ENCODE measurements around the gene P4HA2. TPM values are rescaled to one million over a fixed set of nuclear protein-coding genes. Genes with fewer than 3 reads are reported as not detected.

P4HA2 gene
- total RNA-seq, 1 experiment from 2014 or later = 43.6 TPM

DNA sequence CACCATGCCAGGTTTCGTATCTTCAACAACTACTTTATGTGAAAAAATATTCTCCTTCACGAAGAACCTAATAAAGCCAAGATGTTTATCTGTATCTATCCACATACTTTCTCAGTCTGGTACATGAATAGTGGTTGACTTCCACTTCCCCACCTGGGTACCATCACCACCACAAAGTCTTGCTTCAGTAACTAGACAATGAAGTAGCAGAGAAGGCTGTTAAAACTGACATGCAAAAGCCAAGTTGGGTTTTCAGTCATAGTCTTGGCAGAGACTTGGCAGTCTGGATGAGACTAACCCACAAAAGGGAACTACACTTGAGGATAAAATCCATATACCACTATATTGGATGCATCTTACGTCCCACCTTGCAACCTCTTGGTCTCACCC, 5.0 kb downstream of the P4HA2 start:
- Histone ChIP-seq H3K9me3 (ENCODE audit: low read length) (no peaks in the 10 kb centered on the region), H3K9me2 (replicated peaks; ENCODE audit: low read length) (no peaks in the 10 kb centered on the region), H4K20me1 (ENCODE audit: low read length) (no peaks in the 10 kb centered on the region), H3K4me2 (ENCODE audit: low read length) (no peak overlapping the region), H3K79me2 (ENCODE audit: low read length) (peaks cover 59% of the 10 kb centered on the region), H3K27me3 (ENCODE audit: low read length) (no peaks in the 10 kb centered on the region), H2AFZ (ENCODE audit: low read length) (no peak overlapping the region), H3K36me3 (ENCODE audit: low read depth, low read length) (no peaks in the 10 kb centered on the region), H3K4me3 (ENCODE audit: low read length) (no peak overlapping the region), H3K27ac (ENCODE audit: low read length) (no peak overlapping the region), H3F3A (ENCODE audit: low read length, unreplicated experiment) (no peaks in the 10 kb centered on the region), H3K4me1 (ENCODE audit: insufficient read depth, low read length) (peaks cover 20% of the 10 kb centered on the region), H3K9ac (ENCODE audit: low read length) (no peak overlapping the region)
- BruUV-seq (replicated peaks) = no TSS peak
- TF ChIP-seq EZH2 (IDR thresholded peaks at IDR 0.05; ENCODE audit: low read length, unreplicated experiment) = no peak
- CTCF ChIA-PET = no interaction called here
- ATAC-seq (no peak), DNase-seq (no peak)
- POLR2A ChIA-PET (ENCODE audit: unreplicated experiment) = no interaction called here
- intact Hi-C loops (cut with micrococcal nuclease) = no loop called here

DNA sequence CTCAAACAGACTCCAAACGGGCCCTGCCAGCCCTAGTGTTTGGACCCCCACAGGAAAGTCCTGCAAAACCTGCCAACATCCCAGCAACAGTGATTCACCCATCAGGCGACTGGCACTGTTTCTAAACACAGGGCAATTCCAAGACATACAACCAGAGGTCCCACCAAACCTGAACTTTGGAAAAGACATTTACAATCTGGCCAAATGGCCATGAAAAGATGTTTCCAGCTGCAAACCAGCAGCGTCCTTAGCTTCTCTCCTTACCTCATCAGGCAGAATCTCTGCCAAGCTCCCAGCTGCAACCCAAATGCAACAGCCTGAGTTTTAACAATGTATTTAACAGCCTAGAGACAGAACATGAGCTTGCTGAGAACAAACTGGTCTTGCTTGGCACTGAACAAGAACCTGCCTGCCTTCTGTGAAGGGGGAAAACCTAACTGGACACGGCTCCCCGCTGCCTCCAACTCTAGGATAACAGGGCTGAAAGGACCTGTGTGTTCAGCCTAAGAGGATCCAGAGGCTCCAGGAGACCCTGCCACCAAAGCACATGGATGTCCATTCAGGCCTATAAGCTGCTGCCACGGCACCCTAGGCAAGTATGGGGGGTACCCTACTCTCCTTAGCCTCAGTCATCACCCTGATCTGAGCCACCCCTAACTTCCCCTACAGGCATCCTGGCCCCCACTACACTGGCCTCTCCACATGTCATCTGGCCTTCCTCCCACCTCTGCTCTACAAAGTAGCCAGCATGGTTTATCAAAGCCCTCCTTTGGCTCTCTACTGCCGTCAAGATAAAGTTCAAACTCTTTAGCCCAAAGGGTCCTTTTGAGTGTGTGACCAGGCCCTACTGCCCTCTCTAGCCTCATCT, 5.6 kb downstream of the P4HA2 start:
- no peaks in the 10 kb centered on the region for H3K27me3 ChIP-seq (ENCODE audit: low read length)
- DNase-seq (no peak), ATAC-seq (no peak)
- H3K79me2 ChIP-seq (ENCODE audit: low read length) = peaks cover 57% of the 10 kb centered on the region
- intact Hi-C loops (cut with micrococcal nuclease) = no loop called here
- H3K4me1 ChIP-seq (ENCODE audit: insufficient read depth, low read length) = peaks cover 19% of the 10 kb centered on the region
- H3K36me3 ChIP-seq (ENCODE audit: low read depth, low read length) = no peaks in the 10 kb centered on the region
- no peak overlapping the region for H3K9ac ChIP-seq (ENCODE audit: low read length)
- H3F3A ChIP-seq (ENCODE audit: low read length, unreplicated experiment) = no peaks in the 10 kb centered on the region
- no peak for TF ChIP-seq EZH2 (IDR thresholded peaks at IDR 0.05; ENCODE audit: low read length, unreplicated experiment)
- TF ChIP-seq EZH2phosphoT487 (IDR thresholded peaks at IDR 0.05; ENCODE audit: borderline replicate concordance, low read length) = no peak
- TF ChIP-seq, protein P1, sequence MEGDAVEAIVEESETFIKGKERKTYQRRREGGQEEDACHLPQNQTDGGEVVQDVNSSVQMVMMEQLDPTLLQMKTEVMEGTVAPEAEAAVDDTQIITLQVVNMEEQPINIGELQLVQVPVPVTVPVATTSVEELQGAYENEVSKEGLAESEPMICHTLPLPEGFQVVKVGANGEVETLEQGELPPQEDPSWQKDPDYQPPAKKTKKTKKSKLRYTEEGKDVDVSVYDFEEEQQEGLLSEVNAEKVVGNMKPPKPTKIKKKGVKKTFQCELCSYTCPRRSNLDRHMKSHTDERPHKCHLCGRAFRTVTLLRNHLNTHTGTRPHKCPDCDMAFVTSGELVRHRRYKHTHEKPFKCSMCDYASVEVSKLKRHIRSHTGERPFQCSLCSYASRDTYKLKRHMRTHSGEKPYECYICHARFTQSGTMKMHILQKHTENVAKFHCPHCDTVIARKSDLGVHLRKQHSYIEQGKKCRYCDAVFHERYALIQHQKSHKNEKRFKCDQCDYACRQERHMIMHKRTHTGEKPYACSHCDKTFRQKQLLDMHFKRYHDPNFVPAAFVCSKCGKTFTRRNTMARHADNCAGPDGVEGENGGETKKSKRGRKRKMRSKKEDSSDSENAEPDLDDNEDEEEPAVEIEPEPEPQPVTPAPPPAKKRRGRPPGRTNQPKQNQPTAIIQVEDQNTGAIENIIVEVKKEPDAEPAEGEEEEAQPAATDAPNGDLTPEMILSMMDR (conservative IDR thresholded peaks at IDR 0.05; ENCODE audit: low read depth, low read length) = no peak
- no peak overlapping the region for H3K4me2 ChIP-seq (ENCODE audit: low read length)
- no peak overlapping the region for H3K27ac ChIP-seq (ENCODE audit: low read length)
- ChIA-PET POLR2A (ENCODE audit: unreplicated experiment) (no interaction called here), CTCF (interaction anchor here (0.7 kb wide), 1 partner anchor 33 kb away, joined by 3 read pairs; no protein-coding TSS in a partner anchor)
- H3K4me3 ChIP-seq (ENCODE audit: low read length) = no peak overlapping the region
- no peaks in the 10 kb centered on the region for H3K9me2 ChIP-seq (replicated peaks; ENCODE audit: low read length)
- no peaks in the 10 kb centered on the region for H3K9me3 ChIP-seq (ENCODE audit: low read length)
- no peak overlapping the region for H2AFZ ChIP-seq (ENCODE audit: low read length)
- no peaks in the 10 kb centered on the region for H4K20me1 ChIP-seq (ENCODE audit: low read length)
- no TSS peak for BruUV-seq (replicated peaks)

DNA sequence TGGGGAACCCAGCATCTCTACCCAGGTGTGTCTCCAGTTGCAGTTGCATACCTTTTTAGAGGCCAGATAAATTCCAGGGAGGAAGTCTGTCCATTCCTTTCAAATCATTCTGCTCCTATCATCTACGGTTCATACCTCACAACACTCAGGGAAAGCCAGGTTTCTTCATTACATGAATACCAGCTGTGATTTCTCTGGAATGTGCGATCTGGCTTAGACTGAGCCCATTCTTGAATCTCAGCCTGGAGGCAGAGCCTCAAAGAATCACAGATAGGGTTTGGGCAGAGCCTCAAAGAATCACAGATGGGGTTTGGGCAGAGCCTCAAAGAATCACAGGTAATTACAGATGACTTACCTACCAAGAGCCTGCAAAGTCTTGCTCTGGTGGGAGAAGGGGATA, 7.2 kb downstream of the P4HA2 start:
- Histone ChIP-seq H3K4me2 (ENCODE audit: low read length) (no peak overlapping the region), H3K27me3 (ENCODE audit: low read length) (no peaks in the 10 kb centered on the region), H3K79me2 (ENCODE audit: low read length) (peaks cover 42% of the 10 kb centered on the region), H4K20me1 (ENCODE audit: low read length) (no peaks in the 10 kb centered on the region), H3K9me3 (ENCODE audit: low read length) (no peaks in the 10 kb centered on the region), H3K4me1 (ENCODE audit: insufficient read depth, low read length) (peaks cover 9% of the 10 kb centered on the region), H3K9ac (ENCODE audit: low read length) (no peak overlapping the region), H3K9me2 (replicated peaks; ENCODE audit: low read length) (no peaks in the 10 kb centered on the region), H3F3A (ENCODE audit: low read length, unreplicated experiment) (no peaks in the 10 kb centered on the region), H3K4me3 (ENCODE audit: low read length) (no peak overlapping the region), H3K27ac (ENCODE audit: low read length) (no peak overlapping the region), H2AFZ (ENCODE audit: low read length) (no peak overlapping the region), H3K36me3 (ENCODE audit: low read depth, low read length) (no peaks in the 10 kb centered on the region)
- ATAC-seq (no peak), DNase-seq (no peak)
- BruUV-seq (replicated peaks) = no TSS peak
- ChIA-PET POLR2A (ENCODE audit: unreplicated experiment) (no interaction called here), CTCF (no interaction called here)
- intact Hi-C loops (cut with micrococcal nuclease) = no loop called here
- TF ChIP-seq, protein P1 (conservative IDR thresholded peaks at IDR 0.05; ENCODE audit: low read depth, low read length) = no peak
- TF ChIP-seq EZH2 (IDR thresholded peaks at IDR 0.05; ENCODE audit: low read length, unreplicated experiment) (no peak), EZH2phosphoT487 (IDR thresholded peaks at IDR 0.05; ENCODE audit: borderline replicate concordance, low read length) (no peak)
